Fibroblast of peridontal ligament (primary cell): ENCODE data around the gene OPCML.

Source experiments
- DNase-seq: peaks from one replicate; pipeline ENCODE4 v3.0.0-alpha.2; 2010; ENCODE audit errors: extremely low read depth

OPCML gene

GRCh38 chr11:133291780-133292179 lies 240.5 kb downstream of the OPCML start:
- no peak for DNase-seq

GRCh38 chr11:133285359-133285758 lies 246.9 kb downstream of the OPCML start:
- no peak for DNase-seq

GRCh38 chr11:133284156-133284555 lies 248.1 kb downstream of the OPCML start:
- DNase-seq: no peak

GRCh38 chr11:133277886-133278285 lies 254.4 kb downstream of the OPCML start:
- DNase-seq: no peak

GRCh38 chr11:133271871-133272776 lies 260.2 kb downstream of the OPCML start:
- DNase-seq: no peak

GRCh38 chr11:133271206-133271605 lies 261.1 kb downstream of the OPCML start:
- DNase-seq: no peak

- DNase-seq: no peak
Measured at GRCh38 chr11:133269267-133269666, 263.0 kb downstream of the OPCML start.

GRCh38 chr11:133266986-133267385 lies 265.3 kb downstream of the OPCML start:
- DNase-seq: no peak

- no peak for DNase-seq
Measured at GRCh38 chr11:133265530-133266035, 266.7 kb downstream of the OPCML start.

- no peak for DNase-seq
Measured at GRCh38 chr11:133263332-133263731, 269.0 kb downstream of the OPCML start.

- no peak for DNase-seq
Measured at GRCh38 chr11:133258751-133259150, 273.6 kb downstream of the OPCML start.

GRCh38 chr11:133254601-133255000 lies 277.7 kb downstream of the OPCML start:
- no peak for DNase-seq

- DNase-seq: no peak
Measured at GRCh38 chr11:133253570-133253969, 278.7 kb downstream of the OPCML start.

- DNase-seq: no peak
Measured at GRCh38 chr11:133251841-133252240, 280.5 kb downstream of the OPCML start.

GRCh38 chr11:133249530-133249929 lies 282.8 kb downstream of the OPCML start:
- no peak for DNase-seq

GRCh38 chr11:133249065-133249464 lies 283.2 kb downstream of the OPCML start:
- no peak for DNase-seq

- no peak for DNase-seq
Measured at GRCh38 chr11:133243832-133244231, 288.5 kb downstream of the OPCML start.

- no peak for DNase-seq
Measured at GRCh38 chr11:133240908-133241655, 291.2 kb downstream of the OPCML start.

GRCh38 chr11:133239575-133239974 lies 292.7 kb downstream of the OPCML start:
- DNase-seq: no peak

- no peak for DNase-seq
Measured at GRCh38 chr11:133238495-133238894, 293.8 kb downstream of the OPCML start.

GRCh38 chr11:133238027-133238426 lies 294.3 kb downstream of the OPCML start:
- no peak for DNase-seq

GRCh38 chr11:133235381-133235780 lies 296.9 kb downstream of the OPCML start:
- DNase-seq: no peak

- no peak for DNase-seq
Measured at GRCh38 chr11:133234883-133235282, 297.4 kb downstream of the OPCML start.
